Measurements from ENCODE around the gene ST8SIA5.

ST8SIA5 gene

DNA sequence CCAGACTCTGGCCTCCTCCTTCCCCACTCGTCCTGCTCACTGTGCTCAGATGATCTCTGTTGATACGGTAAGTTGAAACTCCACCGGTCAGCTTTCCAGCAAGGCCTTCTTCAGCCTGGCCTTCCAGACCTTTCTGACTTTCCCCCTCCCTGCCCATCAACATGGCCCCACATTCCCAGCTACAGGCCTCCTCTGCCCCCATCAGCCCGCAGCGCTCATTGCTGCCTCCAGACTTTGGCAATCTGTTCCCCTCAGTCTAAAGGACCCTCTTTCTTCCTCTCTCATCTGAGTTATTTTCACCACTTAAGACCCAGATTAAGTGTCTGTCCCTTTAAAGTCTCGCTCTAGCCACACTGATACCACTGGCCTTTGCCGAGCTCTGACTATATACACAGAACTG is 110.4 kb downstream of the ST8SIA5 start:
- DNase-seq (ENCODE audit: low read depth, low spot score) = no peak
- no peak overlapping the region for H3K4me3 ChIP-seq (ENCODE audit: low read depth, low read length)
- POLR2A ChIA-PET = no interaction called here
- CTCF ChIA-PET = interaction anchor here (3.5 kb wide), 1 partner anchor 11 kb away, joined by 22 read pairs; the partner anchor contains the start of gene LOXHD1
- TF ChIP-seq, protein P1, sequence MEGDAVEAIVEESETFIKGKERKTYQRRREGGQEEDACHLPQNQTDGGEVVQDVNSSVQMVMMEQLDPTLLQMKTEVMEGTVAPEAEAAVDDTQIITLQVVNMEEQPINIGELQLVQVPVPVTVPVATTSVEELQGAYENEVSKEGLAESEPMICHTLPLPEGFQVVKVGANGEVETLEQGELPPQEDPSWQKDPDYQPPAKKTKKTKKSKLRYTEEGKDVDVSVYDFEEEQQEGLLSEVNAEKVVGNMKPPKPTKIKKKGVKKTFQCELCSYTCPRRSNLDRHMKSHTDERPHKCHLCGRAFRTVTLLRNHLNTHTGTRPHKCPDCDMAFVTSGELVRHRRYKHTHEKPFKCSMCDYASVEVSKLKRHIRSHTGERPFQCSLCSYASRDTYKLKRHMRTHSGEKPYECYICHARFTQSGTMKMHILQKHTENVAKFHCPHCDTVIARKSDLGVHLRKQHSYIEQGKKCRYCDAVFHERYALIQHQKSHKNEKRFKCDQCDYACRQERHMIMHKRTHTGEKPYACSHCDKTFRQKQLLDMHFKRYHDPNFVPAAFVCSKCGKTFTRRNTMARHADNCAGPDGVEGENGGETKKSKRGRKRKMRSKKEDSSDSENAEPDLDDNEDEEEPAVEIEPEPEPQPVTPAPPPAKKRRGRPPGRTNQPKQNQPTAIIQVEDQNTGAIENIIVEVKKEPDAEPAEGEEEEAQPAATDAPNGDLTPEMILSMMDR (IDR thresholded peaks at IDR 0.05; ENCODE audit: insufficient read depth, low read length, missing control alignments) = no peak

DNA sequence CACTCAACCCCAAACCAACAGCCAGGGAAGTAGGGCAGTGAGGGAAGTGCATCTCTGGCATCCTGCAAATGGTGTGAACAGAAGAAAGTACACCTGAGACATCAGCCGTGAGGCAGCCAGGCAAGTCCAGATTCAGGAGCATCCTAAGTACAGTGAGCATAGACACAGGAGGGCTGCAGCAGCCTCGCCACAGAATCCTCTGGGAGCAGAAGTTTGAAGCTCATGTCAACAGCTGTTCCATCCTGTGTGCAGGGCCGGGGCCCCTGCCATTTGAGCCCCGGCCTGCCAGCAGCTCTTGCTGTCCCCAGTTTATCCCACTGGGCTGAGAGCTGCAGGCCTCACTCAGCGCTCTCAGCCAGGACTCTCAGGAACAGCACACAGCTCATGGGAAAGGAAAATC is 114.3 kb downstream of the ST8SIA5 start:
- TF ChIP-seq, protein P1 (IDR thresholded peaks at IDR 0.05; ENCODE audit: insufficient read depth, low read length, missing control alignments) = no peak
- no peak overlapping the region for H3K4me3 ChIP-seq (ENCODE audit: low read depth, low read length)
- CTCF ChIA-PET = no interaction called here
- DNase-seq (ENCODE audit: low read depth, low spot score) = no peak
- POLR2A ChIA-PET = no interaction called here

DNA sequence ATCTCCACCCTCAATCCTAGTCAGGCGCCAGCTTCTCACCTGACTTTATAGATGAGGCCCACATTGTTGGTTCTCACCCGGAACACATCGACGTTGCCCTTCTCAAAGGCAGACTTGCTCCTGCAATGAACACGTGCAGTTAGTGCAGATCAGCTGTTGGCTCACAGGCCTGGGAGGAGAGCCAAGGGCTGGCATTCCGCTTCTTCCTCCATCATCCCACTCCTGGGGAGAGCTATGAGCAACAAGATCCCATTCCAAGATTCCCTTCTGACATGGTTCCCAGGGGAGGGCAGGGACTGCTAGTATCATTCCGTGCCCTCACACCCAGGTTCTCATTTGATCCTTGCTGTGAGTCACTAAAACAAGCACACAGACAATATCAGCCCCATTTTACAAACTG is 114.9 kb downstream of the ST8SIA5 start:
- ChIA-PET CTCF (no interaction called here), POLR2A (no interaction called here)
- TF ChIP-seq, protein P1 (IDR thresholded peaks at IDR 0.05; ENCODE audit: insufficient read depth, low read length, missing control alignments) = no peak
- no peak overlapping the region for H3K4me3 ChIP-seq (ENCODE audit: low read depth, low read length)
- DNase-seq (ENCODE audit: low read depth, low spot score) = no peak

DNA sequence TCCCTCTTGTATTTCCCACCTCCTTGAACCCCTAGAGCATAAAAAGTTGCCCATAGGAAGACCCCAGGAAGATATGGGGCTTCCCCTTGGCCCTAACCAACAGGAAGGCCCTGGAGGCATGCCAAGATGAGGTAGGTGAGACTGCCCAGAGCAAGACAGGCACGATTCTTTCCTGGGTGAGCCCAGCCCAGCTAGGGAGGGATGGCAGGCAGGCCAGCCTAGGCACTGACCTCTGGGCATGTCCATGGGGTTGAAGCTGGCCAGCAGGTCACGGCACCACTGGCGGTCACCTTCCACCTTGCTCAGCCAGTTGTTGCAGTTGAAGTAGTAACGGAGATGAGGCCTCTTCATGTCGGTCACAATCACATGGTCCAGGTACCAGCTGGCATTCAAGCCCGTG is 117.5 kb downstream of the ST8SIA5 start:
- TF ChIP-seq, protein P1 (IDR thresholded peaks at IDR 0.05; ENCODE audit: insufficient read depth, low read length, missing control alignments) = no peak
- no peak overlapping the region for H3K4me3 ChIP-seq (ENCODE audit: low read depth, low read length)
- ChIA-PET POLR2A (no interaction called here), CTCF (no interaction called here)
- DNase-seq (ENCODE audit: low read depth, low spot score) = no peak

DNA sequence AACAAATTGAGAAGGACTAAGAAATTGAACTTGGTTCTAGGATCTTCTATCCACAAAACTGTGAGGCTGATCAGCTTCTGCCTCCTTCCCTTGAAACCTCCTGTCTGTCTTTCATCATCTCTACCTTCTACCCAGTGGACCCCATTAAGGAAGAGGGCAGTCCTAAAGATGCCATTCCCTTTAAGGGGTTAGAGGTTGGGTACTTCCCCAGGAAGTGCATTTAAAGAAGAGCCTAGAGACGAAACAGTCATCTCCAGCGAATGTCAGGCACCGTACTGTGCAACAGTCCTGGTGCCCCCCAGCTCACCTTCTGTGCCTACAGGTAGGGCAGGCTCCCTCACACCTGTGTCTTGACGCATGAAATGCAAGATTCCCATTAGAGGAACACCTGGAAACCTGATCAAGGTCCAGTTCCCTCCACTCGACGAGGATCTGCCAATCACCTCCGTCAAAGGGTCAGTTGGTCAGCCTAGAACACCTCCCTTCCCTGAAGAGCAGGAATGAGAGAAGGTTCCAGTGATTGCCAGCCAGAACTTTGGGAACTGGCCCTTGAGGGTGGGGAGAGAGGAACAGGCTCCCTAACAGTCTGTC is 120.7 kb downstream of the ST8SIA5 start:
- ChIA-PET POLR2A (no interaction called here), CTCF (no interaction called here)
- no peak for DNase-seq (ENCODE audit: low read depth, low spot score)
- TF ChIP-seq, protein P1 (IDR thresholded peaks at IDR 0.05; ENCODE audit: insufficient read depth, low read length, missing control alignments) = no peak
- no peak overlapping the region for H3K4me3 ChIP-seq (ENCODE audit: low read depth, low read length)

DNA sequence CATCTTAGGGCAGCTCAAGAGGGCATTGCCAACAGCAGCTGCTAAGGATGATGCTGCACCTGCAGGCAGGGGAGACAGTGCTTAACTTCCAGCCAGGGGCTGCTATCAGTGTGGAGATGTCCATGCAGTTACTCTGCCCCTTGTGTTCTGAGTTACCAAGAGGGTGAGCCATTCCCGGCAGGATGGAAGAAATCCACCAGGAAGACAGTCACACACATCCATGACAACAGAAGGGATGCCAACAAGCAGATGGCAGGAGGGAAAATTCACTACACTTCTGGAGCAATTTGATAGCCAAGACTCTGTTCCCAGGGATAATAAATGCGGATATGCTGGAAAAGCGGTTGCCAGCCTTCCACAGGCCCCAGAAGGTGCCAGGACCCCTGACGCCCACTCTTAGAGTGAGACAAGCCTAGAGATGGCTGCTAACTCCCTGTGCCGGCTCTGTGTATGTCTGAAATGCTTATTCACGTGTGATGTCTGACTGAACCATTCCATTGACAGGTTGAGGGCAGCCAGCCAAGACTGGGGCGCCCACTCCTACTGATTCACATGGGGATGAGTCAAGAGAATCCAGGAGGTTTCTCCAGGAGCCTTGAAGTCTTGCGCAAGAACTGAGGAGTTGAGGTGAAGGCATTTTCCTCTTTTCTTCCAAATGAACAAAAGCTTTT is 124.3 kb downstream of the ST8SIA5 start:
- TF ChIP-seq, protein P1 (IDR thresholded peaks at IDR 0.05; ENCODE audit: insufficient read depth, low read length, missing control alignments) = no peak
- H3K4me3 ChIP-seq (ENCODE audit: low read depth, low read length) = no peak overlapping the region
- ChIA-PET POLR2A (no interaction called here), CTCF (no interaction called here)
- DNase-seq (ENCODE audit: low read depth, low spot score) = no peak

Data from AG04449 (cell line).